H1 (cell line): ENCODE results near the gene ARFGAP3. TPM values are rescaled to one million over a fixed set of nuclear protein-coding genes. Genes with fewer than 3 reads are reported as not detected.
A peak's percentile ranks its signal among the peaks of the same experiment; 100 is the strongest.

Experiments
- CTCF ChIA-PET: fragments of 300-600 bp; sonication (Branson Sonifier 250); formaldehyde crosslinking; loops from one replicate; lab custom pipeline; 2021; ENCODE audit not compliant: partially characterized antibody; lab: Charles Lee
- POLR2A ChIA-PET: fragments of 300-600 bp; sonication (Branson Sonifier 250); formaldehyde crosslinking; loops from one replicate; lab custom pipeline; 2021; ENCODE audit warnings: inconsistent platforms; ENCODE audit not compliant: partially characterized antibody; lab: Charles Lee
- DNase-seq, 2 experiments: peaks; one replicate each; pipeline versions ENCODE4 v3.0.0 to v3.0.0-alpha.2; 2010 to 2022; ENCODE audit warnings: low spot score in 2 of 2, low read depth in 1 of 2, mixed read lengths in 1 of 2
- FAIRE-seq: peaks from 2 replicates; lab custom pipeline; 2011; peaks lifted over from hg19 to GRCh38; lab: Jason Lieb, UNC
- H2AFZ ChIP-seq: 2 replicates; pipeline ENCODE4 v1.8.1; 2012; ENCODE audit warnings: low read length, inconsistent platforms
- H2AK5ac ChIP-seq: 2 replicates; pipeline ENCODE4 v1.6.1; 2013; ENCODE audit warnings: low read depth, low read length
- H2BK120ac ChIP-seq: replicated peaks from 2 replicates; pipeline ENCODE3; 2013; ENCODE audit warnings: low read depth, low read length, inconsistent platforms
- H2BK12ac ChIP-seq: 2 replicates; pipeline ENCODE4 v1.6.1; 2013; ENCODE audit warnings: low read depth, low read length
- H2BK15ac ChIP-seq: 2 replicates; pipeline ENCODE4 v1.6.1; 2013; ENCODE audit warnings: low read length
- H2BK20ac ChIP-seq: 2 replicates; pipeline ENCODE4 v1.6.1; 2013; ENCODE audit warnings: low read length
- H2BK5ac ChIP-seq: 2 replicates; pipeline ENCODE4 v1.6.1; 2013; ENCODE audit warnings: low read depth, low read length
- H3K14ac ChIP-seq: 2 replicates; pipeline ENCODE4 v1.6.1; 2013; ENCODE audit warnings: inconsistent platforms; ENCODE audit not compliant: insufficient read length
- H3K18ac ChIP-seq: 2 replicates; pipeline ENCODE4 v1.6.1; 2013; ENCODE audit warnings: low read length; ENCODE audit errors: extremely low read depth
- H3K23ac ChIP-seq: 2 replicates; pipeline ENCODE4 v1.6.1; 2013; ENCODE audit warnings: inconsistent platforms; ENCODE audit not compliant: insufficient read length
- H3K23me2 ChIP-seq: 2 replicates; pipeline ENCODE4 v1.6.1; 2013; ENCODE audit warnings: low read depth, low read length
- H3K27ac ChIP-seq: 2 replicates; pipeline ENCODE4 v1.6.1; 2011; ENCODE audit warnings: low read depth, low read length, inconsistent platforms
- H3K27me3 ChIP-seq, 4 experiments: replicated peaks in 1 of 4; 1 replicate in 1 of 4; 2 replicates in 3 of 4; pipeline versions ENCODE4 v1.6.1 to v1.8.1; 2011 to 2013; ENCODE audit warnings: low read length in 3 of 4, mild to moderate bottlenecking in 3 of 4, inconsistent platforms in 2 of 4, mixed read lengths in 2 of 4, moderate library complexity in 1 of 4; ENCODE audit not compliant: control insufficient read depth in 3 of 4, insufficient read depth in 3 of 4; ENCODE audit errors: extremely low read depth in 1 of 4
- H3K36me3 ChIP-seq, 4 experiments: 2 replicates each; pipeline versions ENCODE4 v1.6.1 to v1.8.1; 2011 to 2013; ENCODE audit warnings: mild to moderate bottlenecking in 4 of 4, low read length in 3 of 4, moderate library complexity in 2 of 4, control low read depth in 1 of 4, inconsistent platforms in 1 of 4; ENCODE audit not compliant: insufficient read depth in 4 of 4, control insufficient read depth in 2 of 4
- H3K4ac ChIP-seq: replicated peaks from 2 replicates; pipeline ENCODE3; 2013; ENCODE audit warnings: low read length, low read depth, mixed read lengths, inconsistent platforms; ENCODE audit not compliant: insufficient read length
- H3K4me1 ChIP-seq, 4 experiments: replicated peaks in 1 of 4; 1 replicate in 1 of 4; 2 replicates in 3 of 4; pipeline versions ENCODE4 v1.6.1 to v1.8.1; 2011 to 2013; ENCODE audit warnings: low read length in 3 of 4, inconsistent platforms in 2 of 4, mixed read lengths in 1 of 4; ENCODE audit not compliant: insufficient read depth in 4 of 4, control insufficient read depth in 3 of 4
- H3K4me2 ChIP-seq, 2 experiments: 2 replicates each; pipeline versions ENCODE4 v1.6.1 to v1.8.1; 2011 to 2013; ENCODE audit warnings: low read depth in 2 of 2, low read length in 2 of 2, control low read depth in 1 of 2, inconsistent platforms in 1 of 2, mild to moderate bottlenecking in 1 of 2; ENCODE audit not compliant: insufficient read depth in 1 of 2
- H3K4me3 ChIP-seq, 4 experiments: fragments of 200-600, 300-600 bp in 1 of 4; sonication (generic), shearing (Covaris generic), sonication (Bioruptor Twin) in 1 of 4; 2 replicates each; pipeline versions ENCODE4 v1.5.1 to v1.8.1; 2011 to 2016; ENCODE audit warnings: low read length in 4 of 4, low read depth in 3 of 4, control low read depth in 2 of 4, inconsistent platforms in 2 of 4, mild to moderate bottlenecking in 2 of 4, mixed read lengths in 1 of 4, moderate library complexity in 1 of 4; ENCODE audit not compliant: insufficient read depth in 2 of 4; ENCODE audit errors: extremely low read depth in 1 of 4
- H3K56ac ChIP-seq: replicated peaks from 2 replicates; pipeline ENCODE3; 2013; ENCODE audit warnings: low read depth, mild to moderate bottlenecking, mixed read lengths, low read length, inconsistent platforms; ENCODE audit not compliant: insufficient read length
- H3K79me1 ChIP-seq: 2 replicates; pipeline ENCODE4 v1.6.1; 2013; ENCODE audit warnings: low read depth, low read length, control low read depth
- H3K79me2 ChIP-seq, 2 experiments: 2 replicates each; pipeline versions ENCODE4 v1.6.1 to v1.8.1; 2012 to 2013; ENCODE audit warnings: low read length in 2 of 2, mild to moderate bottlenecking in 2 of 2, inconsistent platforms in 1 of 2; ENCODE audit not compliant: insufficient read depth in 2 of 2, control insufficient read depth in 1 of 2
- H3K9ac ChIP-seq, 4 experiments: replicated peaks in 1 of 4; 1 replicate in 1 of 4; 2 replicates in 3 of 4; pipeline versions ENCODE4 v1.6.1 to v1.8.1; 2011 to 2013; ENCODE audit warnings: low read depth in 3 of 4, low read length in 3 of 4, control low read depth in 2 of 4, mild to moderate bottlenecking in 2 of 4, moderate library complexity in 2 of 4, inconsistent platforms in 1 of 4; ENCODE audit errors: extremely low read depth in 1 of 4
- H3K9me3 ChIP-seq, 2 experiments: 2 replicates each; pipeline versions ENCODE4 v1.6.1 to v1.8.1; 2012 to 2013; ENCODE audit warnings: mild to moderate bottlenecking in 2 of 2, moderate library complexity in 2 of 2, control low read depth in 1 of 2, inconsistent platforms in 1 of 2, low read depth in 1 of 2, low read length in 1 of 2, mixed read lengths in 1 of 2; ENCODE audit not compliant: insufficient read depth in 2 of 2
- H4K20me1 ChIP-seq, 2 experiments: replicated peaks in 1 of 2; 2 replicates each; pipeline versions ENCODE3 to v1.8.1; 2011 to 2013; ENCODE audit warnings: inconsistent platforms in 2 of 2, low read length in 2 of 2, mild to moderate bottlenecking in 1 of 2; ENCODE audit not compliant: insufficient read depth in 2 of 2, control insufficient read depth in 1 of 2
- H4K5ac ChIP-seq: 2 replicates; pipeline ENCODE4 v1.6.1; 2013; ENCODE audit warnings: low read length, low read depth, mixed read lengths, inconsistent platforms; ENCODE audit not compliant: insufficient read length
- H4K8ac ChIP-seq: 2 replicates; pipeline ENCODE4 v1.8.0; 2013; ENCODE audit warnings: mild to moderate bottlenecking, moderate library complexity, low read length, inconsistent platforms; ENCODE audit not compliant: insufficient read depth; ENCODE audit errors: extremely low read depth
- H4K91ac ChIP-seq: replicated peaks from 2 replicates; pipeline ENCODE3; 2013; ENCODE audit warnings: low read length, mixed read lengths, inconsistent platforms; ENCODE audit not compliant: insufficient read length
- BCL11A ChIP-seq, 2 experiments: IDR thresholded peaks; one replicate each; pipeline ENCODE4 v1.6.1; 2011; ENCODE audit warnings: low read depth in 2 of 2, low read length in 2 of 2, mild to moderate bottlenecking in 2 of 2
- CHD2 ChIP-seq: IDR thresholded peaks from 2 replicates; pipeline ENCODE4 v1.6.1; 2012; ENCODE audit warnings: low read length, improper control_type of control experiment
- USF2 ChIP-seq: IDR thresholded peaks from 2 replicates; pipeline ENCODE4 v1.6.1; 2011; ENCODE audit warnings: low read length, improper control_type of control experiment
- WGBS, 2 experiments: shearing (Covaris generic) in 1 of 2; methylation state at CpG; one replicate each; pipeline versions ENCODE4 v1.1.6 to v1.1.7; 2013 to 2015; ENCODE audit warnings: low lambda C conversion rate in 2 of 2, mixed read lengths in 2 of 2, inconsistent platforms in 1 of 2, low coverage in 1 of 2, missing lambda C conversion rate in 1 of 2; ENCODE audit not compliant: insufficient replicate concordance in 2 of 2, insufficient coverage in 1 of 2, insufficient read length in 1 of 2; ENCODE audit errors: extremely low coverage in 1 of 2, missing lambda C conversion rate in 1 of 2; 5-methylcytosine and 5-hydroxymethylcytosine counted together
- polyA plus RNA-seq, 7 experiments: library from polyadenylated mRNA; depleted of rRNA in 3 of 7; stranded (reverse) in 5 of 7; unstranded in 2 of 7; fragments of >200 nt in 5 of 7; fragments of 200-250 nt in 2 of 7; gene quantifications; 1 replicate in 5 of 7; 2 replicates in 1 of 7; 4 replicates in 1 of 7; pipeline versions ENCODE4 v1.2.1 to v1.2.3, GENCODE V29; 2011 to 2013; ENCODE audit warnings: missing spikeins in 2 of 7, mixed read lengths in 2 of 7
- total RNA-seq: library from RNA; stranded (reverse); fragmentation: NEBNext Ultra II Directional; extraction: Animal tissue kit (Norgen Biotek cat#: 25700); gene quantifications from 2 replicates; pipeline ENCODE4 v1.2.1, GENCODE V29; 2021

ARFGAP3 gene
- total and polyA plus RNA-seq, 2 of the 8 experiments (the other 6 are each of a cell fraction or from before 2014, with no cell fraction given) = 9.7 to 16.0 TPM

DNA sequence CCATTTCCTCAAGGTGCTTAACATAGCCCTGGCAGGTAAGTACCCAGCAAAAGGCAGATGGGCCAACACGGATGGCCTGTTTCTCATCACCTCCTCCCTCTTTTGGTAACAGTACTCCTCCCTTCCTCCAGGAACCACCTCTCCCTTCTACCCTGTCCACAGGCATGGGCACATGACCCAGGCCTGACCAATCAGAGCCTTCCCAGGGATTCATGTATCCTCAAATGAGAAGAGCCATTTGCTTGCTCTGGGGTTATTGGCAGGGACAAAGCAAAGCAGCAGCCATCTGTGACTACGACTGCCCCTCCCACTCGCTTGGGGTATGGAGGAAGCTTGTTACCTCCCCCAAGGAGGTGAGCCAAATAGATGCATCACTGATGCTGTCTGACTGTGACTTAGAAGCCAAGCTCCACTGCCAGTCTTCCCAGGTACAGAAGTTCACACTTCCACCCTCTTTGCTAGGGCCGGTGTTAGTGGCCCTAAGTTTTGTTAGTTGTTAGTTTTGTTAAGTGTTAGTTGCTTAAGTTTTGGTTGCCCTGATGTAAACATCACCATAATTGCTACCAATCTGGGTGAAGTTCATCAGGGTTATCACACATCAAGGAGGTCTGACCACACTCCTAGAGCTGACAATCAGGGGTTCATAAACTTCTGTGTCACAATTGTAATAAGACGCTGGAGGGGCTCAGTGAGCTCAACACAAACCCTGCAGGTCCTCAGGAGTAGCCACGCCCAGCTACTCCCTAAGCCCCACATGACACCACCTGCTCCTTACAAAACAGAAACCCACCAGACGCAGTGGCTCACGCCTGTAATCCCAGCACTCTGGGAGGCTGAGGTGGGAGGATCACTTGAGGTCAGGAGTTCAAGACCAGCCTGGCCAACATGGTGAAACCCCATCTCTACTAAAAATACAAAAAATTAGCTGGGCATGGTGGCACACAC, 57.3 kb downstream of the ARFGAP3 start:
- H3K23me2 ChIP-seq = no peaks in the 10 kb centered on the region
- no peak overlapping the region for H2AK5ac ChIP-seq
- H3K79me2 ChIP-seq = no peaks in the 10 kb centered on the region
- no peak overlapping the region for H2AFZ ChIP-seq
- peaks cover 0 to 2% (median 0%) of the 10 kb centered on the region in 4 experiments; a peak in 2 of 7 replicates for H3K4me1 ChIP-seq
- H4K20me1 ChIP-seq = no peaks in the 10 kb centered on the region
- H3K4me3 ChIP-seq = no peak overlapping the region
- TF ChIP-seq CHD2 (0 out of 2 replicates have a peak, but pooled peaks have one; percentile 40), BCL11A (IDR thresholded peaks at IDR 0.05; ENCODE audit: low read depth in 2 of 2, low read length in 2 of 2) (no peak), USF2 (peak; percentile 86)
- H2BK5ac ChIP-seq = no peak overlapping the region
- WGBS, 2 experiments = 77% methylated on average over 8 of the region's 8 CpGs; no CpG with 5 or more reads in 1 of the 2 experiments
- H4K5ac ChIP-seq = no peak overlapping the region
- no peaks in the 10 kb centered on the region for H3K79me1 ChIP-seq
- no peak overlapping the region for H2BK20ac ChIP-seq
- H2BK120ac ChIP-seq = no peak overlapping the region
- no peak overlapping the region for H3K27ac ChIP-seq
- no peak overlapping the region for H3K18ac ChIP-seq
- CTCF ChIA-PET = interaction anchor here (0.7 to 5.9 kb wide), 8 partner anchors 11 to 359 kb away, joined by 3 to 37 read pairs (median 4); partner anchors contain the start of gene POLDIP3
- POLR2A ChIA-PET = interaction anchor here (0.6 to 1.4 kb wide), 3 partner anchors 12 to 185 kb away, joined by 3 to 4 read pairs (median 3); partner anchors contain the start of gene POLDIP3
- no peak overlapping the region for H3K23ac ChIP-seq
- no peaks in the 10 kb centered on the region for H3K36me3 ChIP-seq
- H2BK15ac ChIP-seq = no peak overlapping the region
- no peaks in the 10 kb centered on the region for H3K9me3 ChIP-seq
- no peak overlapping the region for H3K56ac ChIP-seq
- no peaks in the 10 kb centered on the region; a peak in 1 of 7 replicates for H3K27me3 ChIP-seq
- H4K91ac ChIP-seq = no peak overlapping the region
- no peak overlapping the region for H3K9ac ChIP-seq
- no peak overlapping the region for H2BK12ac ChIP-seq
- H3K14ac ChIP-seq = no peak overlapping the region
- no peak overlapping the region for H3K4ac ChIP-seq
- no peak overlapping the region for H4K8ac ChIP-seq
- no peak overlapping the region for H3K4me2 ChIP-seq
- FAIRE-seq (peak; percentile 45), DNase-seq (no peak)
